OCI-LY1 (cell line): ENCODE results near the gene HOXC10.

Experiments used
- H2AFZ ChIP-seq: fragments of 200-600 bp; sonication (generic), shearing (Covaris generic); 2 replicates; pipeline ENCODE4 v1.6.0; 2014; ENCODE audit warnings: antibody characterized with exemption, mild to moderate bottlenecking, low read length
- H3F3A ChIP-seq: fragments of 200-600 bp; sonication (generic), shearing (Covaris generic); 2 replicates; pipeline ENCODE4 v1.6.0; 2014; ENCODE audit warnings: mild to moderate bottlenecking, antibody characterized with exemption, low read length, moderate library complexity; ENCODE audit not compliant: insufficient read depth
- H3K27ac ChIP-seq: fragments of 200-600 bp; sonication (generic); 2 replicates; pipeline ENCODE4 v1.5.1; 2014; ENCODE audit warnings: low read length, mixed run types, mild to moderate bottlenecking, low read depth; ENCODE audit not compliant: poor library complexity, severe bottlenecking
- H3K27me3 ChIP-seq: fragments of 200-600 bp; sonication (generic); 2 replicates; pipeline ENCODE4 v1.6.0; 2014; ENCODE audit warnings: antibody characterized with exemption, mild to moderate bottlenecking, low read length, moderate library complexity; ENCODE audit not compliant: insufficient read depth
- H3K36me3 ChIP-seq: fragments of 200-600 bp; sonication (generic); 2 replicates; pipeline ENCODE4 v1.6.1; 2014; ENCODE audit warnings: mild to moderate bottlenecking, antibody characterized with exemption, low read length, moderate library complexity, mixed read lengths; ENCODE audit not compliant: insufficient read depth
- H3K4me1 ChIP-seq: fragments of 200-600 bp; sonication (generic); 2 replicates; pipeline ENCODE4 v1.5.1; 2014; ENCODE audit warnings: mild to moderate bottlenecking, low read length, moderate library complexity; ENCODE audit not compliant: insufficient read depth, severe bottlenecking
- H3K4me2 ChIP-seq: fragments of 200-600 bp; sonication (generic), shearing (Covaris generic); 2 replicates; pipeline ENCODE4 v1.6.1; 2014; ENCODE audit warnings: low read length
- H3K4me3 ChIP-seq: fragments of 200-600 bp; sonication (generic); 2 replicates; pipeline ENCODE4 v1.5.1; 2014; ENCODE audit warnings: low read length, low read depth, mild to moderate bottlenecking, mixed read lengths; ENCODE audit not compliant: poor library complexity, severe bottlenecking
- H3K79me2 ChIP-seq: fragments of 200-600 bp; shearing (Covaris generic); 2 replicates; pipeline ENCODE4 v1.6.1; 2016; ENCODE audit warnings: mixed run types, low read length, mixed read lengths; ENCODE audit not compliant: insufficient read depth
- H3K9ac ChIP-seq: fragments of 200-600 bp; sonication (generic), shearing (Covaris generic); 2 replicates; pipeline ENCODE4 v1.6.1; 2014; ENCODE audit warnings: mild to moderate bottlenecking, low read length, mixed read lengths
- H3K9me2 ChIP-seq: fragments of 200-600 bp; sonication (generic), shearing (Covaris generic); 2 replicates; pipeline ENCODE4 v1.6.1; 2014; ENCODE audit warnings: low read depth, mild to moderate bottlenecking, low read length, mixed read lengths
- H3K9me3 ChIP-seq: fragments of 200-600 bp; shearing (Covaris generic); 2 replicates; pipeline ENCODE4 v1.6.1; 2014; ENCODE audit warnings: low read length, mixed read lengths
- H4K20me1 ChIP-seq: fragments of 200-600 bp; sonication (generic), shearing (Covaris generic); 2 replicates; pipeline ENCODE4 v1.6.0; 2016; ENCODE audit warnings: mild to moderate bottlenecking, low read length; ENCODE audit not compliant: insufficient read depth
- EZH2 ChIP-seq: fragments of 200-600 bp; sonication (generic), shearing (Covaris generic); IDR thresholded peaks from 2 replicates; pipeline ENCODE4 v1.8.0; 2017; ENCODE audit warnings: borderline replicate concordance, mixed run types, mild to moderate bottlenecking, antibody characterized with exemption, low read length, moderate library complexity, mixed read lengths
- TF ChIP-seq, protein P1 (sequence below): fragments of 200-600 bp; sonication (generic), shearing (Covaris generic); IDR thresholded peaks from 2 replicates; pipeline ENCODE4 v1.5.1; 2017; ENCODE audit warnings: mild to moderate bottlenecking, antibody characterized with exemption, low read length, moderate library complexity, mixed read lengths

The HOXC10 gene

DNA sequence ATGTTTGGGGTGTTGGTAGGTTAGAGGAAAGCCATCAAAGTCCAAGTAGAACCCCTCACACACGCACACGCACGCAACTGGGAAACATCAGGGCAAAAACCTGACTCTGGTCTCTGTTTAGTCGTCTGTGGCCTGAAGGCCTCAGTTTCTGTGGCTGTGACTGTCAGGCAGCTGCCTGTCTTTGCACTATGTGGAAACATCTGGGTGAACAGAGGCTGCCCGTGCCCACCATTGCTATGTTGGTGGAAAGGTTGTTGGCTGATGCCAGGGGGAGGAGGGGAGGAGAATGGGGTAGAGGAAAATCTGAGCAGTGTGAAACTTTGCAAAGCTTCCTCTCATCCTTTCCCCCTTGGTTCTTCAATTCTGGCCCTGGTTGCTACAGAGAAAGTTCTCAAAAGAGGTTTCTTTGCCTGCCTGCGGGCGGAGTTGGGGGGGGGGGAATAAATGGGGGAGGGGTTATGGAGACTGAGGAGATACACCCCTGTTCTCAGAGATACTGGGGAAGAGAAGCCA lies 7.5 kb downstream of the HOXC10 start:
- Histone ChIP-seq H3K9me2 (no peaks in the 10 kb centered on the region), H3K9ac (no peak overlapping the region), H2AFZ (no peak overlapping the region), H3K4me3 (no peak overlapping the region), H3K27ac (no peak overlapping the region), H3K36me3 (no peaks in the 10 kb centered on the region), H3K27me3 (peaks cover 16% of the 10 kb centered on the region), H4K20me1 (no peaks in the 10 kb centered on the region), H3K79me2 (no peaks in the 10 kb centered on the region), H3K9me3 (no peaks in the 10 kb centered on the region), H3F3A (no peaks in the 10 kb centered on the region), H3K4me2 (no peak overlapping the region), H3K4me1 (peaks cover 4% of the 10 kb centered on the region)
- TF ChIP-seq, protein P1, sequence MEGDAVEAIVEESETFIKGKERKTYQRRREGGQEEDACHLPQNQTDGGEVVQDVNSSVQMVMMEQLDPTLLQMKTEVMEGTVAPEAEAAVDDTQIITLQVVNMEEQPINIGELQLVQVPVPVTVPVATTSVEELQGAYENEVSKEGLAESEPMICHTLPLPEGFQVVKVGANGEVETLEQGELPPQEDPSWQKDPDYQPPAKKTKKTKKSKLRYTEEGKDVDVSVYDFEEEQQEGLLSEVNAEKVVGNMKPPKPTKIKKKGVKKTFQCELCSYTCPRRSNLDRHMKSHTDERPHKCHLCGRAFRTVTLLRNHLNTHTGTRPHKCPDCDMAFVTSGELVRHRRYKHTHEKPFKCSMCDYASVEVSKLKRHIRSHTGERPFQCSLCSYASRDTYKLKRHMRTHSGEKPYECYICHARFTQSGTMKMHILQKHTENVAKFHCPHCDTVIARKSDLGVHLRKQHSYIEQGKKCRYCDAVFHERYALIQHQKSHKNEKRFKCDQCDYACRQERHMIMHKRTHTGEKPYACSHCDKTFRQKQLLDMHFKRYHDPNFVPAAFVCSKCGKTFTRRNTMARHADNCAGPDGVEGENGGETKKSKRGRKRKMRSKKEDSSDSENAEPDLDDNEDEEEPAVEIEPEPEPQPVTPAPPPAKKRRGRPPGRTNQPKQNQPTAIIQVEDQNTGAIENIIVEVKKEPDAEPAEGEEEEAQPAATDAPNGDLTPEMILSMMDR = no peak
- no peak for TF ChIP-seq EZH2

DNA sequence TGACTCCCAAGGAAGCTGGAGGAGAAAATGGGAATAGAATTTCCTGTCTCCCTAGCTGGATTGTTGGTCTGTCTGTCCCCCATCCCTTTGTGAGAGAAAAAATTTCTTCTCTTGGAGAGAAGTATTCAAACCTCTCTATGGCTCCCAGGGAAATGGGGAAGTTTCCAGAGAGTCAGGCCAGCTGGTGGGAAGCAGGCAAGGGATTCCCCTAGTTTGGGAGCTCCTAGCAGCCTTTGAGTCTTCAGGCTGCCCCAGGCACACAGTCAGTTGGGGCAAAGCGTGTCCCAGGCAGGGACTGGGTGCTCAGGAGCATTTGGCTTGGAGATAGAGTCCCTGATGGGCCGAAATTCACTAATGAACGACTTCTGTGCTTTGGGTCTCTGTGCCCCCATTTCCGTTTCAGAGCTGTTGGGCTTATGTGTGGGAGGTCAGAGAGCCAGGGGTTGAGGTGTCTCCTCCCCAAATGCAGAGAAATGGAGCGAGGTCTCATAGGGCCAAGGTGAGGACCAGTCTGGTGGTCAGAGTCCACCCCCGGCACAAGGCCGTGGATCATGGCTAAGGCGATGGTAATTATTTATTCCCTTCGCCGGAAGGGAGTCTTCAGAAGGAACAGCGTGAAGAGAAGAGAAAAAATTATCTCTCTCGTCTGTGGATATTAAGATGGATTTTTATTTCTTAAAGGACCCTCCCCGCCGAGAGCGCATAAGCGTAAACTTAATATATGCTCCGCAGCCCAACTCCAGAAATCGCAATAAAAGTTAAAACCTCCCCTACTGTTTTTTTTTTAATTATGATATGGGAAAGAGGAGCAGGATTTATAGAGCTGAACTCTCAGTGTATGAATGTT lies 8.4 kb downstream of the HOXC10 start:
- Histone ChIP-seq H3K79me2 (no peaks in the 10 kb centered on the region), H3F3A (no peaks in the 10 kb centered on the region), H3K36me3 (no peaks in the 10 kb centered on the region), H3K4me1 (peaks cover 4% of the 10 kb centered on the region), H3K9me3 (no peaks in the 10 kb centered on the region), H4K20me1 (no peaks in the 10 kb centered on the region), H2AFZ (no peak overlapping the region), H3K27ac (no peak overlapping the region), H3K9ac (no peak overlapping the region), H3K9me2 (no peaks in the 10 kb centered on the region), H3K4me3 (no peak overlapping the region), H3K4me2 (no peak overlapping the region), H3K27me3 (peaks cover 19% of the 10 kb centered on the region)
- TF ChIP-seq, protein P1 = no peak
- TF ChIP-seq EZH2 = no peak

DNA sequence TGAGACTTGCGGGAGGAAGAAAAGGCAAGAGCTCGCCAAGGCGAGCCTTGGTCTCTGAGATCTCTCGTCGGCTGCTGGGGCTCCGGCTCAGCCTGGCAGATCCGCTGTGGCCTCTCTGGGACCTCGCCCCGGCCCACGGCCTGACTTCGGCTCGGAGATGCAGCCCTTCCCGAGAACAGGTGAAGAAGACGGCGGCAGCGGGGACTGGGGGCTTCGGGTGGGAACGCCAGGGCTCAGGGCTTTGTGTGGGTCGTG lies 9.0 kb downstream of the HOXC10 start:
- TF ChIP-seq EZH2 = no peak
- TF ChIP-seq, protein P1 = no peak
- Histone ChIP-seq H3K4me1 (peaks cover 4% of the 10 kb centered on the region), H3K79me2 (no peaks in the 10 kb centered on the region), H4K20me1 (no peaks in the 10 kb centered on the region), H3K27ac (no peak overlapping the region), H3K9ac (no peak overlapping the region), H3K36me3 (no peaks in the 10 kb centered on the region), H3K4me2 (no peak overlapping the region), H3K4me3 (no peak overlapping the region), H3K9me2 (no peaks in the 10 kb centered on the region), H3K9me3 (no peaks in the 10 kb centered on the region), H2AFZ (no peak overlapping the region), H3F3A (no peaks in the 10 kb centered on the region), H3K27me3 (peaks cover 16% of the 10 kb centered on the region)
